K562 (cell line): ENCODE data around the gene GJD4.

ENCODE experiments used
- BDP1 ChIP-seq: IDR thresholded peaks from 3 replicates; pipeline ENCODE4 v1.6.1; 2011; ENCODE audit not compliant: insufficient read length, insufficient read depth
- NR3C1 ChIP-seq: sonication (generic); formaldehyde crosslinking; IDR thresholded peaks from 2 replicates; pipeline ENCODE4 v1.8.1; 2022; ENCODE audit warnings: missing genetic modification reagents
- NRF1 ChIP-seq, 2 experiments: fragments of 450-650 bp; IDR thresholded peaks in 1 of 2; conservative IDR thresholded peaks in 1 of 2; 2 replicates each; pipeline ENCODE4 v1.6.1; 2014; ENCODE audit warnings: mild to moderate bottlenecking in 2 of 2
- POLR2AphosphoS5 ChIP-seq: IDR thresholded peaks from 2 replicates; pipeline ENCODE4 v1.6.1; 2011; ENCODE audit warnings: mild to moderate bottlenecking, low read depth, low read length, moderate library complexity; ENCODE audit not compliant: control insufficient read depth, insufficient read depth
- TF ChIP-seq, protein P1 (sequence below), 3 experiments: IDR thresholded peaks in 2 of 3; conservative IDR thresholded peaks in 1 of 3; 2 replicates each; pipeline ENCODE4 v1.5.1; 2011 to 2012; ENCODE audit warnings: low read length in 3 of 3, mild to moderate bottlenecking in 3 of 3, control low read depth in 2 of 3, improper control_type of control experiment in 1 of 3, inconsistent platforms in 1 of 3, low read depth in 1 of 3, mixed read lengths in 1 of 3, moderate library complexity in 1 of 3; ENCODE audit not compliant: insufficient read depth in 2 of 3

DNA sequence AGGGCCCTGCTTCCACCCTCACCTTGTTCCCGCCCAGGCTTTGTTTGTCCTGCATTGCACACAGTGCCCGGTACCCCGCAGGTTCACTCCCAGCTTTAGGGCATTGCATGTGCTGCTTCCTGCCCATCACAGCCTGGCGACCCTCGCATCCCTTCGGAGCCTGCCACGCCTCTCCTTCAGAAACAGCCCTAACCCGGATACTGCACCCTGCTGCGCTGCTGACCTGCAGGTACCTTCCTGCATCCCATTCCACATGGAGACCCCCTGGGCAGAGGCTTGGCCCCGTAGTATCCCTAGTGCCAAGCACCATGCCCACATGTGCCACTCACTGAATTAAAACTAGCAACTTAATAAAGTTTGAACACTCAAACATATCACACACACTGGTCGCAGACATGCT is 19.8 kb upstream of the GJD4 start:
- TF ChIP-seq, protein P1, sequence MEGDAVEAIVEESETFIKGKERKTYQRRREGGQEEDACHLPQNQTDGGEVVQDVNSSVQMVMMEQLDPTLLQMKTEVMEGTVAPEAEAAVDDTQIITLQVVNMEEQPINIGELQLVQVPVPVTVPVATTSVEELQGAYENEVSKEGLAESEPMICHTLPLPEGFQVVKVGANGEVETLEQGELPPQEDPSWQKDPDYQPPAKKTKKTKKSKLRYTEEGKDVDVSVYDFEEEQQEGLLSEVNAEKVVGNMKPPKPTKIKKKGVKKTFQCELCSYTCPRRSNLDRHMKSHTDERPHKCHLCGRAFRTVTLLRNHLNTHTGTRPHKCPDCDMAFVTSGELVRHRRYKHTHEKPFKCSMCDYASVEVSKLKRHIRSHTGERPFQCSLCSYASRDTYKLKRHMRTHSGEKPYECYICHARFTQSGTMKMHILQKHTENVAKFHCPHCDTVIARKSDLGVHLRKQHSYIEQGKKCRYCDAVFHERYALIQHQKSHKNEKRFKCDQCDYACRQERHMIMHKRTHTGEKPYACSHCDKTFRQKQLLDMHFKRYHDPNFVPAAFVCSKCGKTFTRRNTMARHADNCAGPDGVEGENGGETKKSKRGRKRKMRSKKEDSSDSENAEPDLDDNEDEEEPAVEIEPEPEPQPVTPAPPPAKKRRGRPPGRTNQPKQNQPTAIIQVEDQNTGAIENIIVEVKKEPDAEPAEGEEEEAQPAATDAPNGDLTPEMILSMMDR (IDR thresholded peaks at IDR 0.05 in 2 of 3, conservative IDR thresholded peaks at IDR 0.05 in 1 of 3; ENCODE audit: insufficient read depth in 2 of 3, low read depth in 1 of 3, low read length in 3 of 3) = no peak
- TF ChIP-seq POLR2AphosphoS5 (no peak), NR3C1 (no peak), NRF1 (conservative IDR thresholded peaks at IDR 0.05 in 1 of 2, IDR thresholded peaks at IDR 0.05 in 1 of 2) (no peak), BDP1 (no peak)
